Naive thymus-derived CD4-positive, alpha-beta T cell (primary cell): ENCODE results near the gene FCSK. TPM values are rescaled to one million over a fixed set of nuclear protein-coding genes. Genes with fewer than 3 reads are reported as not detected.

Experiments
- ATAC-seq: fragments of 150-1000 bp; cut with Tn5 transposase; 2 replicates; pipeline ENCODE4 v1.10.0; 2021; ENCODE audit warnings: mild to moderate bottlenecking, moderate library complexity
- CTCF ChIA-PET: fragments of 350-600 bp; sonication (Branson Sonifier 250); formaldehyde crosslinking; loops from one replicate; lab custom pipeline; 2021; ENCODE audit warnings: antibody characterized with exemption; lab: Charles Lee
- POLR2A ChIA-PET: fragments of 350-600 bp; sonication (Branson Sonifier 250); formaldehyde crosslinking; loops from one replicate; lab custom pipeline; 2021; ENCODE audit warnings: antibody characterized with exemption, inconsistent platforms; lab: Charles Lee
- DNase-seq, 9 donors: peaks; one replicate each; pipeline versions ENCODE4 v3.0.0 to v3.0.0-alpha.2; 2020 to 2022; ENCODE audit warnings: mixed read lengths in 1 of 9
- H3K27ac ChIP-seq: one replicate; pipeline ENCODE4 v1.7.0; 2013; ENCODE audit warnings: mild to moderate bottlenecking, low read depth, low read length, moderate library complexity
- H3K27me3 ChIP-seq, 2 donors: one replicate each; pipeline ENCODE4 v1.7.0; 2013; ENCODE audit warnings: low read length in 2 of 2, mild to moderate bottlenecking in 2 of 2, moderate library complexity in 2 of 2; ENCODE audit not compliant: control insufficient read depth in 2 of 2, insufficient read depth in 2 of 2
- H3K36me3 ChIP-seq, 3 experiments: 1 replicate in 2 of 3; 2 replicates in 1 of 3; pipeline ENCODE4 v1.7.0; 2013; ENCODE audit warnings: low read length in 3 of 3, mild to moderate bottlenecking in 3 of 3, moderate library complexity in 1 of 3; ENCODE audit not compliant: insufficient read depth in 3 of 3, control insufficient read depth in 2 of 3
- H3K4me1 ChIP-seq, 2 donors: one replicate each; pipeline ENCODE4 v1.7.0; 2013; ENCODE audit warnings: low read length in 2 of 2, mild to moderate bottlenecking in 2 of 2, moderate library complexity in 1 of 2; ENCODE audit not compliant: control insufficient read depth in 2 of 2, insufficient read depth in 2 of 2
- H3K4me3 ChIP-seq: 2 replicates; pipeline ENCODE4 v1.7.0; 2013; ENCODE audit warnings: mild to moderate bottlenecking, low read length
- H3K9me3 ChIP-seq, 3 experiments: 1 replicate in 2 of 3; 2 replicates in 1 of 3; pipeline ENCODE4 v1.7.0; 2013; ENCODE audit warnings: low read length in 3 of 3; ENCODE audit not compliant: control insufficient read depth in 2 of 3
- H3K27ac Mint-ChIP-seq, 9 donors: one replicate each; pipeline ENCODE4 v1.8.0; 2020 to 2022; ENCODE audit warnings: mixed read lengths in 9 of 9, mild to moderate bottlenecking in 8 of 9, moderate library complexity in 5 of 9, inconsistent platforms in 2 of 9
- H3K27me3 Mint-ChIP-seq, 5 donors: one replicate each; pipeline ENCODE4 v1.8.0; 2021 to 2022; ENCODE audit warnings: mixed read lengths in 5 of 5, mild to moderate bottlenecking in 1 of 5
- H3K36me3 Mint-ChIP-seq, 5 donors: one replicate each; pipeline ENCODE4 v1.8.0; 2020 to 2022; ENCODE audit warnings: mixed read lengths in 5 of 5, mild to moderate bottlenecking in 3 of 5, inconsistent platforms in 1 of 5
- H3K4me1 Mint-ChIP-seq, 7 donors: one replicate each; pipeline ENCODE4 v1.8.0; 2020 to 2022; ENCODE audit warnings: mixed read lengths in 7 of 7, mild to moderate bottlenecking in 3 of 7, inconsistent platforms in 1 of 7
- H3K4me3 Mint-ChIP-seq, 10 donors: one replicate each; pipeline ENCODE4 v1.8.0; 2020 to 2022; ENCODE audit warnings: mild to moderate bottlenecking in 10 of 10, mixed read lengths in 10 of 10, moderate library complexity in 6 of 10, inconsistent platforms in 2 of 10
- H3K9me3 Mint-ChIP-seq, 11 donors: one replicate each; pipeline ENCODE4 v1.8.0; 2020 to 2022; ENCODE audit warnings: mixed read lengths in 11 of 11, mild to moderate bottlenecking in 4 of 11, inconsistent platforms in 1 of 11, moderate library complexity in 1 of 11
- intact Hi-C, 2 donors: fragments of 100-400 bp; cut with micrococcal nuclease; formaldehyde crosslinking; loops; one replicate each; pipeline ENCODE4 v1.15.1; 2023
- polyA plus RNA-seq, 2 donors: library from polyadenylated mRNA; unstranded; fragments of 300-500 nt; fragmentation: Illumina TruSeq; gene quantifications; one replicate each; pipeline ENCODE4 v1.2.3, GENCODE V29; 2021
- total RNA-seq, 6 experiments: library from RNA in 5 of 6; stranded (reverse) in 5 of 6; gene quantifications; 1 replicate in 5 of 6; 2 replicates in 1 of 6; pipeline ENCODE4 v1.2.3 and lab custom pipeline; 2021 to 2026

FCSK gene
- total and polyA plus RNA-seq, 7 experiments from 2014 or later = 7.5 to 45.2 (median 30.1) TPM

GRCh38 chr16:70473446-70474319 lies 19.3 kb downstream of the FCSK start:
- peak overlapping the region in 3 of 9 donors; percentile 36 to 65 (median 56) for H3K27ac Mint-ChIP-seq
- CTCF ChIA-PET = interaction anchor here (1.0 kb wide), 1 partner anchor 104 kb away, joined by 3 read pairs; no protein-coding TSS in a partner anchor

GRCh38 chr16:70474320-70475053 lies 20.1 kb downstream of the FCSK start:
- no peak for ATAC-seq
- peaks cover 0 to 74% (median 0%) of the 10 kb centered on the region in 3 experiments for H3K36me3 ChIP-seq
- H3K4me3 ChIP-seq = no peak overlapping the region
- intact Hi-C loops = loop anchor here in 1 of 2 donors (5.0 kb wide), 2 partner anchors 77 to 92 kb away; no protein-coding TSS in a partner anchor
- ChIA-PET POLR2A (no interaction called here), CTCF (interaction anchor here (1.0 kb wide), 1 partner anchor 104 kb away, joined by 3 read pairs; no protein-coding TSS in a partner anchor)
- H3K9me3 Mint-ChIP-seq = no peaks in the 10 kb centered on the region
- H3K27ac ChIP-seq = no peak overlapping the region
- no peaks in the 10 kb centered on the region for H3K27me3 ChIP-seq
- no peak overlapping the region for H3K27ac Mint-ChIP-seq
- H3K4me1 Mint-ChIP-seq = peaks cover 0 to 21% (median 0%) of the 10 kb centered on the region in 7 donors
- no peak for DNase-seq
- H3K4me3 Mint-ChIP-seq = no peak overlapping the region
- H3K9me3 ChIP-seq = no peaks in the 10 kb centered on the region
- no peaks in the 10 kb centered on the region for H3K4me1 ChIP-seq
- H3K27me3 Mint-ChIP-seq = no peaks in the 10 kb centered on the region
- H3K36me3 Mint-ChIP-seq = peaks cover 0 to 10% (median 0%) of the 10 kb centered on the region in 5 donors

More at GRCh38 chr16:70473446-70474319, 19.3 kb downstream of the FCSK start:
- Histone ChIP-seq H3K27me3 (no peaks in the 10 kb centered on the region), H3K9me3 (no peaks in the 10 kb centered on the region), H3K4me3 (no peak overlapping the region), H3K4me1 (no peaks in the 10 kb centered on the region), H3K27ac (no peak overlapping the region), H3K36me3 (peaks cover 0 to 69% (median 0%) of the 10 kb centered on the region in 3 experiments)
- peaks cover 0 to 9% (median 0%) of the 10 kb centered on the region in 5 donors for H3K36me3 Mint-ChIP-seq
- no peaks in the 10 kb centered on the region for H3K9me3 Mint-ChIP-seq
- peaks cover 0 to 21% (median 0%) of the 10 kb centered on the region in 7 donors for H3K4me1 Mint-ChIP-seq
- DNase-seq = peak in 1 of 9 donors; percentile 8
- H3K4me3 Mint-ChIP-seq = no peak overlapping the region
- POLR2A ChIA-PET = no interaction called here
- intact Hi-C loops = no loop called here
- ATAC-seq = no peak
- H3K27me3 Mint-ChIP-seq = no peaks in the 10 kb centered on the region

GRCh38 chr16:70475054-70475871 lies 20.9 kb downstream of the FCSK start:
- H3K4me3 ChIP-seq = no peak overlapping the region
- CTCF ChIA-PET = no interaction called here
- no peak overlapping the region for H3K27ac ChIP-seq
- no peaks in the 10 kb centered on the region for H3K9me3 Mint-ChIP-seq
- DNase-seq (no peak), ATAC-seq (no peak)
- no peak overlapping the region for H3K27ac Mint-ChIP-seq
- no peaks in the 10 kb centered on the region for H3K4me1 ChIP-seq
- no peaks in the 10 kb centered on the region for H3K9me3 ChIP-seq
- H3K27me3 ChIP-seq = no peaks in the 10 kb centered on the region
- intact Hi-C loops = loop anchor here in 1 of 2 donors (5.0 kb wide), 2 partner anchors 78 to 93 kb away; no protein-coding TSS in a partner anchor
- peaks cover 0 to 79% (median 1%) of the 10 kb centered on the region in 3 experiments for H3K36me3 ChIP-seq
- H3K36me3 Mint-ChIP-seq = peaks cover 0 to 10% (median 0%) of the 10 kb centered on the region in 5 donors
- H3K4me3 Mint-ChIP-seq = no peak overlapping the region
- POLR2A ChIA-PET = no interaction called here
- peaks cover 0 to 21% (median 0%) of the 10 kb centered on the region in 7 donors for H3K4me1 Mint-ChIP-seq
- no peaks in the 10 kb centered on the region for H3K27me3 Mint-ChIP-seq

DNA sequence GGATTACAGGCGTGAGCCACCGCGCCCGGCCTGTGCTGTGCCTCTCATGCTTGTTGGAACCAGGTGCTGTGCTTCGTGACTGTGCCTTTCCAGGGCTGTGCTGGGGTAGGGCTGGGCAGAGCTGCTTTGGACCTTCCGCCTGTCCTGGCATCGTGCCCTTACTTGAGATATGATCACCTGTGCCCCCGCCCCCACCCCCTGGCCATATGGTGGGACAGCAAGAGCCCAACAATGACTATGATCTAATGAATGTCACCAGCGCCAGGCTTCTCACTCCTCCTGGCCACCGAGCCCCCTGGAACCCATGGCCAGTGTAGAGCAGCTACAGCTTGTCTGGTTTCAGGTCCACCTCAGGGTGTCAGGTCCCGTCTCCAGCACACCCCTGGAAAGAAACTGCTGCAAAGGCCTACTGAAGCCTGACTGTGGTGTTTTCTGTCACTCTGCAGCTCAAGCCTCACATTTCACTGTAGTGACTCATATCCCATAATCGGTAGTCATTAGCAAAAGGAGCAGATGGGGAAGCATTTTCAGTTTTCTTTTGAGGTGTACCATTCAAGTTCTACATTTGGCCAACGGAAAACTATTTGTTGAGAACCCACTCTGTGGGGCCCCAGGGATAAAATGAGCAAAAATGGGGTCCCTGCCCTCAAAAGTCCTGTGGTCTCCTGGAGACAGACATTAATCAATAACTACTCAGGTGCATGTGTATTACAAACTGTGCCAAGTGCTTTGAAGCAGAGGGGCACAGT lies 22.1 kb downstream of the FCSK start:
- ATAC-seq = no peak
- Mint-ChIP-seq H3K27me3 (no peaks in the 10 kb centered on the region), H3K4me1 (peaks cover 0 to 21% (median 0%) of the 10 kb centered on the region in 7 donors), H3K27ac (peak overlapping the region in 1 of 9 donors; percentile 84), H3K9me3 (no peaks in the 10 kb centered on the region), H3K36me3 (peaks cover 0 to 10% (median 0%) of the 10 kb centered on the region in 5 donors), H3K4me3 (peak overlapping the region in 1 of 10 donors; percentile 57)
- peaks cover 0 to 87% (median 6%) of the 10 kb centered on the region in 3 experiments for H3K36me3 ChIP-seq
- intact Hi-C loops = loop anchor here in 1 of 2 donors (5.0 kb wide), 2 partner anchors 79 to 94 kb away; no protein-coding TSS in a partner anchor
- H3K4me3 ChIP-seq = no peak overlapping the region
- H3K4me1 ChIP-seq = no peaks in the 10 kb centered on the region
- POLR2A ChIA-PET = no interaction called here
- H3K9me3 ChIP-seq = no peaks in the 10 kb centered on the region
- DNase-seq = peak in 1 of 9 donors; percentile 51
- CTCF ChIA-PET = interaction anchor here (0.7 to 1.1 kb wide), 2 partner anchors 15 kb away, joined by 3 read pairs; no protein-coding TSS in a partner anchor
- H3K27me3 ChIP-seq = no peaks in the 10 kb centered on the region
- no peak overlapping the region for H3K27ac ChIP-seq

GRCh38 chr16:70478169-70478568 lies 23.8 kb downstream of the FCSK start:
- Histone ChIP-seq H3K9me3 (no peaks in the 10 kb centered on the region), H3K27ac (peak overlapping the region; percentile 0), H3K36me3 (peaks cover 0 to 91% (median 6%) of the 10 kb centered on the region in 3 experiments), H3K27me3 (no peaks in the 10 kb centered on the region), H3K4me1 (no peaks in the 10 kb centered on the region), H3K4me3 (no peak overlapping the region)
- intact Hi-C loops = loop anchor here in 1 of 2 donors (5.0 kb wide), 2 partner anchors 81 to 96 kb away; no protein-coding TSS in a partner anchor
- peaks cover 0 to 12% (median 4%) of the 10 kb centered on the region in 5 donors for H3K36me3 Mint-ChIP-seq
- POLR2A ChIA-PET = interaction anchor here (0.8 kb wide), 1 partner anchor 97 kb away, joined by 3 read pairs; no protein-coding TSS in a partner anchor
- H3K27me3 Mint-ChIP-seq = no peaks in the 10 kb centered on the region
- H3K27ac Mint-ChIP-seq = peak overlapping the region in 4 of 9 donors; percentile 13 to 63 (median 43)
- no peak overlapping the region for H3K4me3 Mint-ChIP-seq
- DNase-seq (no peak), ATAC-seq (no peak)
- no peaks in the 10 kb centered on the region for H3K9me3 Mint-ChIP-seq
- CTCF ChIA-PET = interaction anchor here (1.1 kb wide), 1 partner anchor 12 kb away, joined by 3 read pairs; no protein-coding TSS in a partner anchor
- peaks cover 0 to 21% (median 0%) of the 10 kb centered on the region in 7 donors for H3K4me1 Mint-ChIP-seq
